ENCODE measurements around the gene ZNF622.

Gene ZNF622

GRCh38 chr5:16465544-16466432 is at the start of gene ZNF622:
Gene ZNF622, minus strand, starts transcription at chr5:16465800. Its CDS starts 135 bp downstream, at chr5:16465665.
- DNase-seq = peak; percentile 89

DNA sequence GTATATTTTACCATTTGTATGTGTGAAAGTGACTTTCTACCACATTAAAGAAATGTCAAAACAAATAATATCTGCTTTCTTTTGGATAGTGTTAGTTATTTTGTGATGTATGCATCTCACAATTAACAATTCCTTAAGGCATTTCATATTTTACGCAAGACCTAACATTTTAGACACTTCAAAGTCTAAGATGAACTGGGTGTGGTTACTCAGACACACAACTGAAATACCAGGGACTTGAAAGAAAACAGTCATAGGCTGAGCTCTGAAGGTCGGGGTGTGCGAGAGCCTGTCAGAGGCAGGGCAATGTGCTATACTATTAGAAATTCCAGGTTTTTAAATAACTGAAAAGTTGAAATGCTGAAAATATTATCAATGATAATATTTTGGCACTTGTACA is 44.5 kb upstream of the ZNF622 start:
- no peak for DNase-seq

DNA sequence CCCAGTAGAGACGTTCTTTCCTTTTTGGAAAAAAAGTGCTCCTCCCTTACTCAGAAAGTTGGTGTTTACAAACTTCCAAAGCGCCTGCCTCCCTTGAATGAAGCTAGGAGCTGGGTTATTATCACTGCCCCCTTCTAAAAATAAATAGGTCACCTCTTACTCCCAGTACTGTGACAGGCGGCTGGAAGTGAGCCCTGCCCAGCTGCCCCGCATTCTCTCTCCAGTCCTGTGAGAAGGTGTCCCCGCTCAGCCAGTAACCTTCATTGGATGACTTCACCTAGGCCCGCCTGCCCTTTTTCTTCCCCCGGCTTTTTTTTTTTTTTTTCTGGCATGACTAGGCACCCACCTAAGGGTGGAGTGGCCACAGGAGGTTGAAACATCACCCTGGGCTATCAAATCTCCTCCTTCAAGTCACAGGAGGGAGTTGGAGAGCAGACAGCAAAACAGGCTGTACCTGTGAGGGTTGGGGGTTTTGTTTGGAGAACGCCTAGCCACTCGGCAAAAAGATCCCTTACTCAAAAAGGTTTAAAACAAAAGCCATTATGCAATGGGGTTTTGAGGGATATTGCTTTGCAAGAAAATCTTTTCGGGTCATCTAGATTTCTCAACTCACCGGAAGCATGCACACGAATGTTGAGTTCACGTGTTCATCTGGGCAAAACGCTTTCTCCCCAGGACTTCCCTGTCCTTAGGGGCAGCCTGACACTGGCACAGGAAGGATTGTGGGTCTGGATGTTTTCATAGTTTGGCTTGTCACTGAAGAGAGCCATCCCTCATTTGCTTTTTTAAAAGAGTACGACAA is 43.3 kb upstream of the ZNF622 start:
- DNase-seq = no peak

DNA sequence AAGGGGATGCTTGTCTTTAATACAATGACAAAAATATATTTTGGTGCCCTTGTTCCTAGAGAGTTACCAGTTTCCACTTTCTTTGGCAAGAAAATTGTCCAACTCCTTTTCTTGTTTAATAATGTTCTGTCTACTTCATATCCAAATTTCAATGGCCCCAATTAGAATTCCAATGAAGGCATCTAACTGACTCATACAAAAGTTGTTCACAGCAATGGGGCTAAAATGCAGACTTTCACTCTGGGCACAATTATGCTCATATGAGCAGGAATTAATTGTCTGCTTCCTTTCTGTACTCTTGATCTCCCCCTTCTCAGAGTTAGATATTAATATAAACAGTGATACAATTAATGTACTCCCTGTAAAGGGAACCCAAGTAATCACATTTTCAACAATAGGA is 42.1 kb upstream of the ZNF622 start:
- no peak for DNase-seq

- DNase-seq = no peak
These were observed 40.3 kb upstream of the ZNF622 start for GRCh38 chr5:16505904-16506303.

- no peak for DNase-seq
These were observed 39.7 kb upstream of the ZNF622 start for GRCh38 chr5:16505140-16505891.

DNA sequence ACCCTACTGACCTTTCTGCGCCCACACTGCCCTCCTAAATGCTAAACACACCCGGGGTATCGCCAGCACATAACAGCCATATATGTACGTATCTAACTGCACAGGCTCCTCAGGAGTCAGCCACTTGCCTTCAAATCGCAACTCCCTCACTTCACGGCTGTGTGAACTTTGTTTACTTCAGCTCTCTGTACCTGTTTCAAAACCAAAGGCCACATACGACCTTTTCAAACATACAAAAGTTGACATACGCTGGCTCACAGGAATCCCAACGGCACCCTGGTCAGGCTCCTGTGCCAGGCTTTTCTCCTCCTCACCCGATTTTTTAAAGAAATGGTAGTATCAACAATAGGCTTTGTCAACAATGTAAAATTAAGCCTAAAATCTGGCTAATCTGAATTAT is 39.0 kb upstream of the ZNF622 start:
- DNase-seq = no peak

- no peak for DNase-seq
These were observed 37.3 kb upstream of the ZNF622 start for GRCh38 chr5:16502866-16503265.

DNA sequence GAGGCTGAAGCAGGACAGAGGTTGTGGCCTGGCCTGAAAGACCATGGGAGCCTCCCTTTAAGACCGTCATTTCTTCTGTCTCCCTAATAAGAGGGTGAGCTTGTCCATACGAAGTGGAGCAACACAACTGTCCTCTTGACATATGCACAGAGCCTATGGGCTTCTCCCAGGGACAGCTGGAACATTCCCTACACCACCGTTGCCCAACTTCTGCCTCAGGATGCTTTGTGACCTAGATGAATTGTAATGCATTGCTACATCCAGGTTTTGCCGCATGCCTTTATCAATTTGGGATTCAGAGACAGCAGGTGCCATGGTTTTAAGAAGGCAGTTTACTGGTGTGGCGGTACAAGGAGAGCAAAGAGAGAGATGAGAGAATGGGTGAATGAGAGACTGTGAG is 34.4 kb upstream of the ZNF622 start:
- DNase-seq = no peak

- DNase-seq = no peak
These were observed 31.9 kb upstream of the ZNF622 start for GRCh38 chr5:16497546-16497945.

- no peak for DNase-seq
These were observed 27.7 kb upstream of the ZNF622 start for GRCh38 chr5:16493261-16493660.

- no peak for DNase-seq
These were observed 27.0 kb upstream of the ZNF622 start for GRCh38 chr5:16492398-16493140.

GRCh38 chr5:16490911-16491310 is 25.3 kb upstream of the ZNF622 start:
- no peak for DNase-seq

DNA sequence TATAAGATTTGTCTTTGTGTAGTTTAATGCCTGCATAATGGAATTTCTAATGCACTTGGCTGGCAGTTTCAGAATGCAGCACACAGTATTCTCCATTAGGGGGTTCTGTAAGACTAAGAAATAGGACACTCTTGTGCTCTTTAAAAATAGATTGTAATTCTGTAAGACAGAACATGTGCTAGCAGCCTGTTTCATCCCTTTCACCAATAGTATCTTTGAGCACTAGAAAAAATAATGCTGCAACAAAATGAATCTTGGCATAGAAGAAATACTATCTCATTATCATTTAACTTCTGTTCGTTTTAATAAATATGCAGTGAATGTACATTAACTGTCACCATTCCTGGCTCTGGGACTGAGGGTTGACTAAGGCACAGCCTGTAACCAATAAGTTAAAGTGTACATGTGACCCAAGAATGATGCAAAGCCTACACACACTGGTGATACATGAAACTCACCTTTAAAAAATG is 23.8 kb upstream of the ZNF622 start:
- DNase-seq = no peak

GRCh38 chr5:16487456-16487855 is 21.9 kb upstream of the ZNF622 start:
- no peak for DNase-seq

DNA sequence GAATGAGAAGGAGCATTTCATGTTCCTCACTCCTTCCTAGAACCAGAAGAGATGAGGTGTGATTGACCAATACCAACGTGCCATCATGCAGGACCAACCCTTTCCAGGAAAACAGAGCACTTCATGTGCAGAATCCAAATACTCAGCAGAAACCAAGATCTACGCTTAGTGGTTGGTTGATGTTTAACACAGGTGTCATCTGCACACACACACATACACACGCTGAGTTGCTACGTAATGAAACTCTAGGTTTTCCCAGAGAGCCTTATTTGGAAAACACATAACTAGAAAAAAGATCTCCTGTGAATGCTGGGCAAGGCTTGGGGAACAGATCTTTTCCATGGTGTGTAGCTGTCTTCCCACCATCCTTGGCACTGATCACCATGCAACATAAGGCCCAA is 21.1 kb upstream of the ZNF622 start:
- no peak for DNase-seq

GRCh38 chr5:16485656-16486055 is 20.1 kb upstream of the ZNF622 start:
- no peak for DNase-seq

DNA sequence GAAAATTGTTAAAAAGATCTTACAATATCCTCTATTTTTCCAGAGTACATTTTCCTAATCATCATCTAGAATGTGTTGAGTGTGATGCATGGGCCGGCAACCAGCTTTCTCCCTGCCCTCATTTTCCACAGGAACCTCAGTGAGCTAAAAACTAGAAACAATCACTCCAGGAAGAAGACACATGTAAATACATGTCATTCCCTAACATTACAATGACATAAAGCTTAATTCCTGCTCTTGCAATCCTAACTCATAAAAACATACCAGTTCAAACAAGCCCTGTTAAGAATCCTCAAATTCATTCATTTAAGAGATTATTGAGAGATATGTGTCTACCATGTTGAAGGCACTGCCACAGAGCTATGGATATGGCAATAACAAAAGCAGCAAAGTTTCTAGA is 18.5 kb upstream of the ZNF622 start:
- no peak for DNase-seq

GRCh38 chr5:16483361-16483760 is 17.8 kb upstream of the ZNF622 start:
- no peak for DNase-seq

- DNase-seq = no peak
These were observed 17.3 kb upstream of the ZNF622 start for GRCh38 chr5:16482891-16483290.

DNA sequence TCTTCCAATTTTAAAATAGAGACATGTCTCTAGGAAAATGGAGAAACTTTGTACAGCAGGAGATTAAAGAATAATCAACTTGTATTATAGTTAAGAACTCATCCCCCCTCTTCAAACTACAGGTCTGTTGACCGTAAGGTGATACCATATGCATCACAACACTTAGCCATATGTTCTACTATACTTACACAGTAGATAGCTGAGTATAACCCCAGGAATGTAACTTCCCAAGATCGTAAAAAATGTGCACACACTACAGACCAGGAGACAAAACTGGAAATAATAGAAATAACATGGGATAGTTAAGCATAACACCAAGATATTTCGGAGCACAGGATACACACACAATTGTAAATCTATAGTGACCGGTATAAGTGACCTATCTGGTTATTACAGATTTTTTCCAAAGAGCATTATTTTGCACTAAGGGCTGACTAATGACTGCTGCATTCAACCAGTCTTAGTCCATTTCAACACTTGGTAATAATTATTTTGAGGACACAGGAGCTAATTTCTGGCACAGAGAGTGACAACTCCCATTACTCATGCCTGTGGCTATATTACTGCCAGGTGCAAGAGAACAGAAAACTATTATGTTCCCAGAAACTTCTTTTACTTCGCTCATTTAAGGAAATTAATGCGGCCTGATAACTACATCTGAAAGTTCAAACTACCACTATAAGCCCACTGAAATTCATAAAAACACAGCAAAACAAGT is 15.4 kb upstream of the ZNF622 start:
- DNase-seq = no peak

- no peak for DNase-seq
These were observed 14.5 kb upstream of the ZNF622 start for GRCh38 chr5:16480144-16480543.

Measured in KG1 (cell line).